GM12878 (cell line): ENCODE data around the gene CCDC3. TPM values are rescaled to one million over a fixed set of nuclear protein-coding genes. Genes with fewer than 3 reads are reported as not detected.
A peak's percentile ranks its signal among the peaks of the same experiment; 100 is the strongest.

Experiments used
- ATAC-seq: fragments of 200-7000 bp; cut with Tn5 transposase; 3 replicates; pipeline ENCODE4 v1.9.1; 2020; ENCODE audit warnings: mild to moderate bottlenecking, moderate library complexity
- BruUV-seq: library from RNA; stranded (reverse); fragments of 400-500 nt; replicated peaks from 2 replicates; lab custom pipeline; 2021; lab: Mats Ljungman, UMichigan
- CTCF ChIA-PET: fragments of 300-600 bp; sonication (Branson Sonifier 250); formaldehyde crosslinking; extraction: SDS; loops from one replicate; lab custom pipeline; 2021; ENCODE audit warnings: inconsistent platforms; lab: Yijun Ruan, JAX
- POLR2A ChIA-PET: fragments of 350-600 bp; formaldehyde crosslinking; extraction: SDS; loops from one replicate; lab custom pipeline; 2021; ENCODE audit warnings: inconsistent platforms; lab: Charles Lee
- RAD21 ChIA-PET: fragments of 300-600 bp; sonication (Branson Sonifier 250); formaldehyde crosslinking; loops from one replicate; lab custom pipeline; 2023; ENCODE audit warnings: antibody characterized with exemption; ENCODE audit not compliant: unreplicated experiment; lab: Charles Lee
- SMC1A ChIA-PET: fragments of 300-600 bp; sonication (Branson Sonifier 250); formaldehyde crosslinking; loops from one replicate; lab custom pipeline; 2023; ENCODE audit not compliant: unreplicated experiment, uncharacterized antibody; lab: Charles Lee
- DNase-seq: peaks from one replicate; pipeline ENCODE4 v3.0.0-alpha.2; 2011; ENCODE audit warnings: low read depth, low spot score
- FAIRE-seq: peaks from 3 replicates; lab custom pipeline; 2011; peaks lifted over from hg19 to GRCh38; lab: Jason Lieb, UNC
- H2AFZ ChIP-seq: 2 replicates; pipeline ENCODE4 v1.6.0; 2011; ENCODE audit warnings: low read depth, low read length, control low read depth; ENCODE audit not compliant: control insufficient read depth
- H3K27ac ChIP-seq: 2 replicates; pipeline ENCODE4 v1.5.1; 2011; ENCODE audit warnings: control low read depth; ENCODE audit not compliant: control insufficient read depth, insufficient read depth
- H3K27me3 ChIP-seq, 2 experiments: replicated peaks in 1 of 2; 2 replicates each; pipeline versions ENCODE4 v1.6.0 to v1.6.1; 2011; ENCODE audit warnings: low read length in 1 of 2; ENCODE audit not compliant: control insufficient read depth in 2 of 2, insufficient read depth in 2 of 2
- H3K36me3 ChIP-seq, 2 experiments: 2 replicates each; pipeline ENCODE4 v1.5.1; 2011; ENCODE audit warnings: low read length in 1 of 2; ENCODE audit not compliant: control insufficient read depth in 2 of 2, insufficient read depth in 2 of 2
- H3K4me1 ChIP-seq: 2 replicates; pipeline ENCODE4 v1.6.1; 2011; ENCODE audit warnings: mild to moderate bottlenecking, low read length, moderate library complexity, mixed read lengths; ENCODE audit not compliant: control insufficient read depth, insufficient read depth
- H3K4me2 ChIP-seq: 2 replicates; pipeline ENCODE4 v1.6.0; 2011; ENCODE audit warnings: control low read depth; ENCODE audit not compliant: control insufficient read depth, insufficient read depth
- H3K4me3 ChIP-seq: fragments of 200-600 bp; sonication (generic); 2 replicates; pipeline ENCODE4 v1.5.1; 2016
- H3K79me2 ChIP-seq: 2 replicates; pipeline ENCODE4 v1.6.0; 2011; ENCODE audit warnings: low read length; ENCODE audit not compliant: control insufficient read depth, insufficient read depth
- H3K9ac ChIP-seq: 2 replicates; pipeline ENCODE4 v1.8.0; 2011; ENCODE audit warnings: low read length, control low read depth, mixed read lengths; ENCODE audit not compliant: control insufficient read depth, insufficient read depth
- H3K9me3 ChIP-seq: replicated peaks from 3 replicates; pipeline ENCODE4 v1.5.1; 2011; ENCODE audit warnings: mild to moderate bottlenecking, low read length; ENCODE audit not compliant: control insufficient read depth, insufficient read depth
- H4K20me1 ChIP-seq: 2 replicates; pipeline ENCODE4 v1.6.0; 2011; ENCODE audit not compliant: control insufficient read depth, insufficient read depth
- BHLHE40 ChIP-seq, 2 experiments: fragments of 450-650 bp in 1 of 2; IDR thresholded peaks; 2 replicates each; pipeline ENCODE4 v1.6.1; 2011 to 2017; ENCODE audit warnings: low read depth in 2 of 2, borderline replicate concordance in 1 of 2, improper control_type of control experiment in 1 of 2, low read length in 1 of 2, mild to moderate bottlenecking in 1 of 2
- CEBPB ChIP-seq, 2 experiments: fragments of 150-350 bp in 1 of 2; IDR thresholded peaks; 2 replicates each; pipeline ENCODE4 v1.6.1; 2012 to 2014; ENCODE audit warnings: low read depth in 2 of 2, low read length in 2 of 2, borderline replicate concordance in 1 of 2, inconsistent platforms in 1 of 2
- CREM ChIP-seq: IDR thresholded peaks from 2 replicates; pipeline ENCODE4 v1.6.1; 2014; ENCODE audit warnings: antibody characterized with exemption, low read depth
- RAD51 ChIP-seq: fragments of 450-650 bp; IDR thresholded peaks from 2 replicates; pipeline ENCODE4 v1.6.1; 2016; ENCODE audit warnings: moderate library complexity, mild to moderate bottlenecking, inconsistent platforms
- ZNF24 ChIP-seq: fragments of 450-650 bp; IDR thresholded peaks from 2 replicates; pipeline ENCODE4 v1.6.1; 2017; ENCODE audit warnings: antibody characterized with exemption, mild to moderate bottlenecking
- WGBS: methylation state at CpG from one replicate; pipeline ENCODE4 v1.1.6; 2016; ENCODE audit warnings: low lambda C conversion rate; ENCODE audit not compliant: insufficient replicate concordance, insufficient coverage; ENCODE audit errors: missing lambda C conversion rate; 5-methylcytosine and 5-hydroxymethylcytosine counted together
- in situ Hi-C: fragments of 300-500 bp; cut with MboI; formaldehyde crosslinking; loops from 9 replicates; pipeline ENCODE4 v1.14.3; 2018; ENCODE audit warnings: mixed read lengths
- intact Hi-C: fragments of 100-400 bp; cut with micrococcal nuclease; formaldehyde crosslinking; loops from one replicate; pipeline ENCODE4 v1.14.2; 2022; ENCODE audit not compliant: unreplicated experiment
- polyA plus RNA-seq, 11 experiments: library from polyadenylated mRNA; depleted of rRNA in 4 of 11; unstranded in 6 of 11; stranded (reverse) in 5 of 11; fragments of >200 nt; fragmentation: Nextera tagmentation in 4 of 11; fragmentation: Illumina TruSeq in 1 of 11; extraction: Ambion mirVana in 4 of 11; extraction: Trizol in 1 of 11; gene quantifications; 1 replicate in 1 of 11; 2 replicates in 10 of 11; pipeline versions ENCODE4 v1.2.1 to v1.2.3, GENCODE V29; 2011 to 2016; ENCODE audit warnings: inconsistent platforms in 2 of 11, missing spikeins in 2 of 11, low read depth in 1 of 11
- total RNA-seq, 4 experiments: library from RNA; depleted of rRNA in 3 of 4; stranded (reverse); fragments of >200 nt in 3 of 4; fragmentation: Illumina TruSeq in 1 of 4; extraction: Trizol in 1 of 4; gene quantifications; 2 replicates each; pipeline versions ENCODE4 v1.2.1 to v1.2.3, GENCODE V29; 2013 to 2021
- TF ChIP-seq, protein P1 (sequence below): fragments of 450-650 bp; IDR thresholded peaks from 2 replicates; pipeline ENCODE4 v1.6.1; 2017; ENCODE audit warnings: antibody characterized with exemption, mild to moderate bottlenecking, moderate library complexity
- TF ChIP-seq, protein P2 (sequence below): fragments of 150-350 bp; IDR thresholded peaks from 2 replicates; pipeline ENCODE4 v1.6.1; 2014; ENCODE audit warnings: mild to moderate bottlenecking, low read depth, low read length
- TF ChIP-seq, protein P3 (sequence below): IDR thresholded peaks from 2 replicates; pipeline ENCODE4 v1.6.1; 2011; ENCODE audit warnings: borderline replicate concordance, low read depth, mild to moderate bottlenecking, moderate library complexity, mixed read lengths, low read length; ENCODE audit not compliant: insufficient read depth; ENCODE audit errors: extremely low read length

The CCDC3 gene
- total and polyA plus RNA-seq, 10 of the 15 experiments (the other 5 are each of a cell fraction or from before 2014, with no cell fraction given), result 0.08 TPM; not detected in 9

DNA sequence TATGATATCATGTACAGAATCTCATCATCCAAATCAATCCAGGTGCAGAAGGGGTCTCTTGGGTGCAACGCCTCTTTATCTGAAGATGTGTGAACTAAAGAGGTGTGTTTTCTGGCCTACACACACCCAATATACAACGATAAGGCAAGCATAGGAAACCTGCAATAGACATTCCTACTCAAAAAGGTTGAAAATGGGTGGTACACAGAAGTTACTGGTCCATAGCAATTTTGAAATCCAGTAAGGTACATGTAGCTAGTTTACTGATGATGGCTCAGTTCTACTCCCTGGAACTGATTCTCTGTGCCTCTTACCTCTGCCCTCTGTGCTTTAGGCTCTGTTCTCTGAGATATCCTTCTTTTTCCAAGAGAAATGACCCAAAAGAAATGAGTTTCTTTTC lies 22.2 kb upstream of the CCDC3 start (continued):
- TF ChIP-seq, protein P1, sequence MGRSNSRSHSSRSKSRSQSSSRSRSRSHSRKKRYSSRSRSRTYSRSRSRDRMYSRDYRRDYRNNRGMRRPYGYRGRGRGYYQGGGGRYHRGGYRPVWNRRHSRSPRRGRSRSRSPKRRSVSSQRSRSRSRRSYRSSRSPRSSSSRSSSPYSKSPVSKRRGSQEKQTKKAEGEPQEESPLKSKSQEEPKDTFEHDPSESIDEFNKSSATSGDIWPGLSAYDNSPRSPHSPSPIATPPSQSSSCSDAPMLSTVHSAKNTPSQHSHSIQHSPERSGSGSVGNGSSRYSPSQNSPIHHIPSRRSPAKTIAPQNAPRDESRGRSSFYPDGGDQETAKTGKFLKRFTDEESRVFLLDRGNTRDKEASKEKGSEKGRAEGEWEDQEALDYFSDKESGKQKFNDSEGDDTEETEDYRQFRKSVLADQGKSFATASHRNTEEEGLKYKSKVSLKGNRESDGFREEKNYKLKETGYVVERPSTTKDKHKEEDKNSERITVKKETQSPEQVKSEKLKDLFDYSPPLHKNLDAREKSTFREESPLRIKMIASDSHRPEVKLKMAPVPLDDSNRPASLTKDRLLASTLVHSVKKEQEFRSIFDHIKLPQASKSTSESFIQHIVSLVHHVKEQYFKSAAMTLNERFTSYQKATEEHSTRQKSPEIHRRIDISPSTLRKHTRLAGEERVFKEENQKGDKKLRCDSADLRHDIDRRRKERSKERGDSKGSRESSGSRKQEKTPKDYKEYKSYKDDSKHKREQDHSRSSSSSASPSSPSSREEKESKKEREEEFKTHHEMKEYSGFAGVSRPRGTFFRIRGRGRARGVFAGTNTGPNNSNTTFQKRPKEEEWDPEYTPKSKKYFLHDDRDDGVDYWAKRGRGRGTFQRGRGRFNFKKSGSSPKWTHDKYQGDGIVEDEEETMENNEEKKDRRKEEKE, result no peak
- TF ChIP-seq, protein P2, sequence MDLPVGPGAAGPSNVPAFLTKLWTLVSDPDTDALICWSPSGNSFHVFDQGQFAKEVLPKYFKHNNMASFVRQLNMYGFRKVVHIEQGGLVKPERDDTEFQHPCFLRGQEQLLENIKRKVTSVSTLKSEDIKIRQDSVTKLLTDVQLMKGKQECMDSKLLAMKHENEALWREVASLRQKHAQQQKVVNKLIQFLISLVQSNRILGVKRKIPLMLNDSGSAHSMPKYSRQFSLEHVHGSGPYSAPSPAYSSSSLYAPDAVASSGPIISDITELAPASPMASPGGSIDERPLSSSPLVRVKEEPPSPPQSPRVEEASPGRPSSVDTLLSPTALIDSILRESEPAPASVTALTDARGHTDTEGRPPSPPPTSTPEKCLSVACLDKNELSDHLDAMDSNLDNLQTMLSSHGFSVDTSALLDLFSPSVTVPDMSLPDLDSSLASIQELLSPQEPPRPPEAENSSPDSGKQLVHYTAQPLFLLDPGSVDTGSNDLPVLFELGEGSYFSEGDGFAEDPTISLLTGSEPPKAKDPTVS, result no peak
- TF ChIP-seq ZNF24, result no peak

DNA sequence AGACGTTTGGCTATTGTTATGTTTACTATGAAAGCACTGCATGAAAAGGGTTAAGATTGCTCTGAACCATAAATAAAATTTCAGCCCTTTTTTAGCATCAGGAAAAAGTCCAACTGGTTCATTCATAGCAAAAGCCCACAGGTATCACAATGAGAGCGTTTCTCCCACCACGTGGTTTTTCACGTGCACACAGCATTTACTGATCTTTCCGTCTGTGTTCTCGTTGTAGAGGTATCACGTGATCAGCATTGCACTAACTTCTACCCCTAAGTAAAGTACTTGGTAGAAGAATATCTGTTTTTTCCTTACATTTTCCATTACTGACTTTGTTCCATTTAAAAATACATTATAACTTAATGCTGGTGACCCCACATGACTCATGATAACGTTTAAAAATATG lies 17.8 kb upstream of the CCDC3 start:
- no peak overlapping the region for H2AFZ ChIP-seq
- no peaks in the 10 kb centered on the region for H4K20me1 ChIP-seq
- DNase-seq (no peak), ATAC-seq (no peak), FAIRE-seq (no peak)
- no peaks in the 10 kb centered on the region for H3K79me2 ChIP-seq
- H3K27ac ChIP-seq, result no peak overlapping the region
- H3K27me3 ChIP-seq, result no peaks in the 10 kb centered on the region
- H3K36me3 ChIP-seq, result no peaks in the 10 kb centered on the region
- under 1% methylated on average over 8 of the region's 8 CpGs for WGBS
- RAD21 ChIA-PET, result no interaction called here
- intact Hi-C loops (no loop called here), in situ Hi-C loops (no loop called here)
- CTCF ChIA-PET, result no interaction called here
- POLR2A ChIA-PET, result no interaction called here
- BruUV-seq, result no TSS peak
- TF ChIP-seq RAD51 (peak; percentile 84), BHLHE40 (IDR thresholded peaks at IDR 0.05; ENCODE audit: borderline replicate concordance in 1 of 2, low read depth in 2 of 2, low read length in 1 of 2) (peak; percentile 55 to 57; a peak in 3 of 4 replicates), CEBPB (IDR thresholded peaks at IDR 0.05; ENCODE audit: borderline replicate concordance in 1 of 2, low read depth in 2 of 2, low read length in 2 of 2) (no peak), CREM (no peak)
- TF ChIP-seq, protein P3, sequence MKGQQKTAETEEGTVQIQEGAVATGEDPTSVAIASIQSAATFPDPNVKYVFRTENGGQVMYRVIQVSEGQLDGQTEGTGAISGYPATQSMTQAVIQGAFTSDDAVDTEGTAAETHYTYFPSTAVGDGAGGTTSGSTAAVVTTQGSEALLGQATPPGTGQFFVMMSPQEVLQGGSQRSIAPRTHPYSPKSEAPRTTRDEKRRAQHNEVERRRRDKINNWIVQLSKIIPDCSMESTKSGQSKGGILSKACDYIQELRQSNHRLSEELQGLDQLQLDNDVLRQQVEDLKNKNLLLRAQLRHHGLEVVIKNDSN, result peak; percentile 12
- H3K4me2 ChIP-seq, result no peak overlapping the region
- SMC1A ChIA-PET, result no interaction called here
- H3K9me3 ChIP-seq, result peaks cover 2% of the 10 kb centered on the region; the same call in 2 of the 3 replicates
- no peak overlapping the region for H3K9ac ChIP-seq
- H3K4me1 ChIP-seq, result no peaks in the 10 kb centered on the region
- no peak overlapping the region for H3K4me3 ChIP-seq
